Erythroblast (primary cell): ENCODE results near the gene CNGA3.

Source experiments
- GATA1 ChIP-seq: IDR thresholded peaks from 2 replicates; pipeline ENCODE4 v1.6.1; 2011; ENCODE audit warnings: low read depth, mild to moderate bottlenecking, control low read depth, low read length, moderate library complexity
- POLR2A ChIP-seq: IDR thresholded peaks from 2 replicates; pipeline ENCODE4 v1.6.1; 2011; ENCODE audit warnings: mild to moderate bottlenecking, low read length

- TF ChIP-seq POLR2A = no peak
- no peak for TF ChIP-seq GATA1
These were observed 33.9 kb downstream of the CNGA3 start for GRCh38 chr2:98380203-98380535.
